MCF 10A (cell line): ENCODE measurements around the gene XPO5. TPM values are rescaled to one million over a fixed set of nuclear protein-coding genes. Genes with fewer than 3 reads are reported as not detected.

ENCODE experiments used
- BruUV-seq: library from RNA; stranded (reverse); fragments of 400-500 nt; replicated peaks from 2 replicates; lab custom pipeline; 2021; lab: Mats Ljungman, UMichigan
- CTCF ChIA-PET: fragments of 300-600 bp; sonication (Branson Sonifier 250); formaldehyde crosslinking; extraction: SDS; loops from one replicate; lab custom pipeline; 2021; ENCODE audit warnings: antibody characterized with exemption, inconsistent platforms; lab: Yijun Ruan, JAX
- POLR2A ChIA-PET: fragments of 300-600, 350-650 bp; sonication (Branson Sonifier 250); formaldehyde crosslinking; extraction: SDS; loops from one replicate; lab custom pipeline; 2020; ENCODE audit warnings: antibody characterized with exemption, inconsistent platforms; lab: Yijun Ruan, JAX
- DNase-seq: peaks from one replicate; pipeline ENCODE4 v3.0.0-alpha.2; 2018; ENCODE audit not compliant: unreplicated experiment
- H3K27ac Mint-ChIP-seq: one replicate; pipeline ENCODE4 v1.8.0; 2022; ENCODE audit warnings: mild to moderate bottlenecking, low read depth, mixed read lengths; ENCODE audit not compliant: unreplicated experiment
- H3K27me3 Mint-ChIP-seq: one replicate; pipeline ENCODE4 v1.8.0; 2022; ENCODE audit warnings: mixed read lengths; ENCODE audit not compliant: insufficient read depth, unreplicated experiment
- H3K36me3 Mint-ChIP-seq: one replicate; pipeline ENCODE4 v1.8.0; 2022; ENCODE audit warnings: mild to moderate bottlenecking, moderate library complexity, mixed read lengths; ENCODE audit not compliant: insufficient read depth, unreplicated experiment
- H3K4me1 Mint-ChIP-seq: one replicate; pipeline ENCODE4 v1.8.0; 2022; ENCODE audit warnings: mixed read lengths; ENCODE audit not compliant: insufficient read depth, unreplicated experiment
- H3K4me3 Mint-ChIP-seq: one replicate; pipeline ENCODE4 v1.8.0; 2022; ENCODE audit warnings: mild to moderate bottlenecking, moderate library complexity, mixed read lengths; ENCODE audit not compliant: unreplicated experiment
- H3K9me3 Mint-ChIP-seq: one replicate; pipeline ENCODE4 v1.8.0; 2022; ENCODE audit warnings: mixed read lengths; ENCODE audit not compliant: unreplicated experiment
- intact Hi-C: fragments of 100-400 bp; cut with micrococcal nuclease; formaldehyde crosslinking; loops from 2 replicates; pipeline ENCODE4 v1.14.1; 2022
- total RNA-seq: library from RNA; stranded (reverse); gene quantifications from 2 replicates; pipeline ENCODE4 v1.2.3, GENCODE V29; 2022
- TF ChIP-seq, protein P1 (sequence below): fragments of 200-600 bp; IDR thresholded peaks from one replicate; pipeline ENCODE4 v1.8.0; 2022; ENCODE audit warnings: antibody characterized with exemption, mild to moderate bottlenecking; ENCODE audit not compliant: unreplicated experiment

Gene XPO5
- total RNA-seq, 1 experiment from 2014 or later = 98.6 TPM

- Mint-ChIP-seq H3K4me1 (peaks cover 15% of the 10 kb centered on the region), H3K36me3 (peaks cover 97% of the 10 kb centered on the region), H3K27me3 (no peaks in the 10 kb centered on the region), H3K9me3 (no peaks in the 10 kb centered on the region), H3K4me3 (no peak overlapping the region), H3K27ac (no peak overlapping the region)
- TF ChIP-seq, protein P1, sequence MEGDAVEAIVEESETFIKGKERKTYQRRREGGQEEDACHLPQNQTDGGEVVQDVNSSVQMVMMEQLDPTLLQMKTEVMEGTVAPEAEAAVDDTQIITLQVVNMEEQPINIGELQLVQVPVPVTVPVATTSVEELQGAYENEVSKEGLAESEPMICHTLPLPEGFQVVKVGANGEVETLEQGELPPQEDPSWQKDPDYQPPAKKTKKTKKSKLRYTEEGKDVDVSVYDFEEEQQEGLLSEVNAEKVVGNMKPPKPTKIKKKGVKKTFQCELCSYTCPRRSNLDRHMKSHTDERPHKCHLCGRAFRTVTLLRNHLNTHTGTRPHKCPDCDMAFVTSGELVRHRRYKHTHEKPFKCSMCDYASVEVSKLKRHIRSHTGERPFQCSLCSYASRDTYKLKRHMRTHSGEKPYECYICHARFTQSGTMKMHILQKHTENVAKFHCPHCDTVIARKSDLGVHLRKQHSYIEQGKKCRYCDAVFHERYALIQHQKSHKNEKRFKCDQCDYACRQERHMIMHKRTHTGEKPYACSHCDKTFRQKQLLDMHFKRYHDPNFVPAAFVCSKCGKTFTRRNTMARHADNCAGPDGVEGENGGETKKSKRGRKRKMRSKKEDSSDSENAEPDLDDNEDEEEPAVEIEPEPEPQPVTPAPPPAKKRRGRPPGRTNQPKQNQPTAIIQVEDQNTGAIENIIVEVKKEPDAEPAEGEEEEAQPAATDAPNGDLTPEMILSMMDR = peak; percentile 84
- ChIA-PET CTCF (interaction anchor here (0.5 to 3.1 kb wide), 24 partner anchors 9 to 785 kb away, joined by 3 to 37 read pairs (median 4); partner anchors contain the start of genes GTPBP2 and RSPH9), POLR2A (interaction anchor here (0.5 to 1.7 kb wide), 11 partner anchors 10 to 477 kb away, joined by 3 to 10 read pairs (median 4); partner anchors contain the start of gene GTPBP2)
- intact Hi-C loops = no loop called here
- peak; percentile 77 for DNase-seq
- no TSS peak for BruUV-seq
Observed at GRCh38 chr6:43608310-43608763, 32.5 kb upstream of the XPO5 start.

DNA sequence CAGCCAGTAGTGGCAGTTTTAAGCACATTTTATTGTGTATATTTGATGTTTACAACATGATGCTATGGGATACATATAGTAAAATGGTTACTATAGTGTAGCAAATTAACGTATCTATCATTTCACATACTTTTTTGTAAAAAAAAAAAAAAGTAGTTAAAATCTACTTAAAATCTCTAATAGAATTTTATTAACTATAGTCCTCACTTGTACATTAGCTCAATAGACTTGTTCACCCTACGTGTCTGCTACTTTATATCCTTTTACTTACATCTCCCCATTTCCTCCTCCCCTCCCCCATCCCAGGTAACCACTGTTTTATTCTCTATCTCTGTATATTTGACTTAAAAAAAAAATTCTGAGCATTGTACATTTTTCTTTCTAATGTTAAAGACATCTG is 30.2 kb upstream of the XPO5 start:
- Mint-ChIP-seq H3K4me3 (no peak overlapping the region), H3K27ac (no peak overlapping the region), H3K27me3 (no peaks in the 10 kb centered on the region), H3K9me3 (no peaks in the 10 kb centered on the region), H3K36me3 (peaks cover 97% of the 10 kb centered on the region), H3K4me1 (peaks cover 15% of the 10 kb centered on the region)
- no peak for DNase-seq
- POLR2A ChIA-PET = interaction anchor here (0.6 to 1.7 kb wide), 2 partner anchors 8 to 165 kb away, joined by 4 to 5 read pairs; no protein-coding TSS in a partner anchor
- intact Hi-C loops = no loop called here
- CTCF ChIA-PET = interaction anchor here (0.6 to 1.0 kb wide), 4 partner anchors 9 to 470 kb away, joined by 3 to 6 read pairs (median 3); no protein-coding TSS in a partner anchor
- TF ChIP-seq, protein P1 = no peak
- no TSS peak for BruUV-seq

- intact Hi-C loops = no loop called here
- H3K4me3 Mint-ChIP-seq = no peak overlapping the region
- TF ChIP-seq, protein P1 = no peak
- BruUV-seq = no TSS peak
- H3K4me1 Mint-ChIP-seq = peaks cover 24% of the 10 kb centered on the region
- H3K27ac Mint-ChIP-seq = peak overlapping the region; percentile 72
- H3K27me3 Mint-ChIP-seq = no peaks in the 10 kb centered on the region
- ChIA-PET CTCF (interaction anchor here (1.7 kb wide), 1 partner anchor 107 kb away, joined by 4 read pairs; no protein-coding TSS in a partner anchor), POLR2A (interaction anchor here (0.6 to 2.3 kb wide), 7 partner anchors 8 to 454 kb away, joined by 3 to 7 read pairs (median 4); partner anchors contain the start of gene GTPBP2)
- peaks cover 97% of the 10 kb centered on the region for H3K36me3 Mint-ChIP-seq
- DNase-seq = peak; percentile 78
- H3K9me3 Mint-ChIP-seq = no peaks in the 10 kb centered on the region
Observed at GRCh38 chr6:43604174-43604573, 28.3 kb upstream of the XPO5 start.

GRCh38 chr6:43600595-43600994 is 24.8 kb upstream of the XPO5 start:
- TF ChIP-seq, protein P1 = no peak
- no peaks in the 10 kb centered on the region for H3K9me3 Mint-ChIP-seq
- intact Hi-C loops = no loop called here
- CTCF ChIA-PET = interaction anchor here (6.7 kb wide), 1 partner anchor 8 kb away, joined by 37 read pairs; no protein-coding TSS in a partner anchor
- peaks cover 17% of the 10 kb centered on the region for H3K4me1 Mint-ChIP-seq
- H3K4me3 Mint-ChIP-seq = no peak overlapping the region
- H3K27ac Mint-ChIP-seq = peak overlapping the region; percentile 25
- no peak for DNase-seq
- no peaks in the 10 kb centered on the region for H3K27me3 Mint-ChIP-seq
- POLR2A ChIA-PET = interaction anchor here (0.6 kb wide), 1 partner anchor 475 kb away, joined by 6 read pairs; no protein-coding TSS in a partner anchor
- no TSS peak for BruUV-seq
- peaks cover 91% of the 10 kb centered on the region for H3K36me3 Mint-ChIP-seq
